HUES48 (cell line): ENCODE measurements around the gene SRCIN1.

ENCODE experiments used
- H3K27ac ChIP-seq: one replicate; pipeline ENCODE4 v1.7.0; 2013; ENCODE audit warnings: low read depth, low read length, inconsistent platforms
- H3K27me3 ChIP-seq: 2 replicates; pipeline ENCODE4 v1.6.1; 2013; ENCODE audit warnings: mild to moderate bottlenecking, low read length; ENCODE audit not compliant: control insufficient read depth, insufficient read depth
- H3K36me3 ChIP-seq: 2 replicates; pipeline ENCODE4 v1.6.1; 2013; ENCODE audit warnings: low read length; ENCODE audit not compliant: control insufficient read depth, insufficient read depth
- H3K4me1 ChIP-seq: 2 replicates; pipeline ENCODE4 v1.6.1; 2013; ENCODE audit warnings: mild to moderate bottlenecking, low read length; ENCODE audit not compliant: control insufficient read depth, insufficient read depth
- H3K4me3 ChIP-seq: 2 replicates; pipeline ENCODE4 v1.5.1; 2013; ENCODE audit warnings: mild to moderate bottlenecking, low read depth, low read length
- H3K9ac ChIP-seq: 2 replicates; pipeline ENCODE4 v1.6.1; 2013; ENCODE audit warnings: mild to moderate bottlenecking, low read depth, low read length, moderate library complexity
- H3K9me3 ChIP-seq: 2 replicates; pipeline ENCODE4 v1.6.1; 2013; ENCODE audit warnings: low read length; ENCODE audit not compliant: control insufficient read depth, insufficient read depth

Gene SRCIN1

DNA sequence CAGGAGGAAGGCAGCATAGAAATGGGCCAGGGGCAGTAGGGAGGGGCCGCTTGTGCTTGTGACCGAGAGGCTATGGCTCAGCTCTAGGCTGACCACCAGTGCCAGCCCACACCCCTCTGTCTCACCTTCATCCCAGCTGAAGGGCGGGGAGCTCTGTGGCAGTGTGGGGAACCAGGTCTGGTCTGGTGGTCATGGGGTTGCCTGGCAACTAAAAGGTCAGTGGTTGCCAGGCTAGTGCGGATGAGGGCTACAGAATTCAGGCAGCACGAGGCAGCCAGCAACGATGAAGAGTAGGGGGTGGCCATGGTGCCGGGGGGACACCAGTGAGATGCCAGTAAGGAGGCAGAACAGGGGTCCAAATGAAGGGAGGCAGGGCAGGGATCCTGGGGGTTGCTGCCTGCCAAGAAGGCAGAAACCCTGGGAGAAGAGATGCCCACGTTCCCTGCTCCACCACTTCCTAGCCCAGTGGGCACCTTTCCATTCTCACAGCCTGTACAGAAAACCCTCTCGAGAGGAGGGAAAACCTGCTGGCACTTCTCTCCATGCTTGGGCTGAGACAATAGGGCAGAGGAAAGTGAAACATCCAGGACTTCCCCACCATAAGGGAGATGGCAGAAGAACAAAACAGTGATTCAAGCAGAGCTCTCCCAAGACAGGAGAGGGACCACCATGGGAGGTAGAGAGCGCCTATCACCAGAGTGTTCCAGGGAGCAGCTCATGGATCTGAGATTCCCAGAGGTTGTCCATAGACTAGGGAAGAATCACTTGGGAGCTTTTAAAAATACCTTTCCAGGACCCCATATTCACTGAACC lies 39.7 kb downstream of the SRCIN1 start:
- Histone ChIP-seq H3K27ac (no peak overlapping the region), H3K36me3 (no peaks in the 10 kb centered on the region), H3K27me3 (peaks cover 100% of the 10 kb centered on the region), H3K9ac (no peak overlapping the region), H3K4me3 (no peak overlapping the region), H3K4me1 (peaks cover 15% of the 10 kb centered on the region), H3K9me3 (no peaks in the 10 kb centered on the region)

DNA sequence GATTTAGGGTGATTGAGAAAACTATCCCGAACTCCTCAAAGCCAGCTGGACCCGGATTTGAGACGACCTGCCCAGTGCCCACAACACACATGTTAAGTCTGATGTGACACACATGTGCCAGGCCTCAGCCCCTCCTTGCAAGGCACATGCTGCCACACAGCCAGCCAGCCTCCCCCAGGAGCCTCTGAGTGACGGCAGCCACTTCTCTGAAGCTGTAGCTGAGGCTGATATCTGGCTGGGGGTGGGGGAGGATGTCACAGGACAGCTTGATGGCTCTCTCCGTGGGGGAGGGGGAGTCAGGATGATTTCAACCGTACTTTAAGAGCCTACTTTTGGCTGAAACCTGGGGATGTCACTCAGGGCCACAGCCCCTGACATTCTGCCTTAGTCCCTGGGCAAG lies 40.9 kb downstream of the SRCIN1 start:
- no peak overlapping the region for H3K27ac ChIP-seq
- H3K4me1 ChIP-seq, result peaks cover 23% of the 10 kb centered on the region
- H3K9me3 ChIP-seq, result no peaks in the 10 kb centered on the region
- no peaks in the 10 kb centered on the region for H3K36me3 ChIP-seq
- no peak overlapping the region for H3K4me3 ChIP-seq
- H3K9ac ChIP-seq, result no peak overlapping the region
- peaks cover 100% of the 10 kb centered on the region for H3K27me3 ChIP-seq

DNA sequence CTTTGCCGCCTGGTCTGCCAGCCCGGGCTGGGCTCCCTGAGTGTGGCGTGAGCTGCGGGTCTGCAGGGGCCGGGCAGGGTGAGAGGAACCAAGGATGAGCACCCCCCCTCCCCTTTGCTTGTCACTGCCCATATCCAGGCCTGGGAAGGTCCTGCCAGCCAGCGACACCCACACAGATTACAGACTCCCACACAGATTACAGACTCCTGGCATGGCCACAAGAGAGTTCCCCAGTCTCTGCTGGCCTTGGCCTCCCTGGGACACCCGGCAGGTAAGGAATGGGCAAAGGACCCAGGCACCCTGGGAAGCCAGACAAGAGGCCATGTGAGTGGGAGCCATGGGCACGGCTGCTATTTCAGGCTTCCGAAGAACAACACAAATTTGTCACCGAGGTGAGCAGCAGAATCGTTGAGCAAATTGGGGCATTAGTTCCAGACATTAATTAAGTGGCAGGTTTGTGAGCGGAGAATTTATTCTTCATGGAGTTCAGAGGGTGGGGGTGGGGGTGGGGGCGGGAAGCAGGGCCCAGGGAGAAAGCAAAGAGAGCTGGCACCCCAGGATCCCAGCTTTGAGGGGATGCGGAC lies 41.4 kb downstream of the SRCIN1 start:
- Histone ChIP-seq H3K36me3 (no peaks in the 10 kb centered on the region), H3K4me1 (peaks cover 27% of the 10 kb centered on the region), H3K9me3 (no peaks in the 10 kb centered on the region), H3K4me3 (peak overlapping the region; percentile 65), H3K27me3 (peaks cover 100% of the 10 kb centered on the region), H3K27ac (no peak overlapping the region), H3K9ac (no peak overlapping the region)

DNA sequence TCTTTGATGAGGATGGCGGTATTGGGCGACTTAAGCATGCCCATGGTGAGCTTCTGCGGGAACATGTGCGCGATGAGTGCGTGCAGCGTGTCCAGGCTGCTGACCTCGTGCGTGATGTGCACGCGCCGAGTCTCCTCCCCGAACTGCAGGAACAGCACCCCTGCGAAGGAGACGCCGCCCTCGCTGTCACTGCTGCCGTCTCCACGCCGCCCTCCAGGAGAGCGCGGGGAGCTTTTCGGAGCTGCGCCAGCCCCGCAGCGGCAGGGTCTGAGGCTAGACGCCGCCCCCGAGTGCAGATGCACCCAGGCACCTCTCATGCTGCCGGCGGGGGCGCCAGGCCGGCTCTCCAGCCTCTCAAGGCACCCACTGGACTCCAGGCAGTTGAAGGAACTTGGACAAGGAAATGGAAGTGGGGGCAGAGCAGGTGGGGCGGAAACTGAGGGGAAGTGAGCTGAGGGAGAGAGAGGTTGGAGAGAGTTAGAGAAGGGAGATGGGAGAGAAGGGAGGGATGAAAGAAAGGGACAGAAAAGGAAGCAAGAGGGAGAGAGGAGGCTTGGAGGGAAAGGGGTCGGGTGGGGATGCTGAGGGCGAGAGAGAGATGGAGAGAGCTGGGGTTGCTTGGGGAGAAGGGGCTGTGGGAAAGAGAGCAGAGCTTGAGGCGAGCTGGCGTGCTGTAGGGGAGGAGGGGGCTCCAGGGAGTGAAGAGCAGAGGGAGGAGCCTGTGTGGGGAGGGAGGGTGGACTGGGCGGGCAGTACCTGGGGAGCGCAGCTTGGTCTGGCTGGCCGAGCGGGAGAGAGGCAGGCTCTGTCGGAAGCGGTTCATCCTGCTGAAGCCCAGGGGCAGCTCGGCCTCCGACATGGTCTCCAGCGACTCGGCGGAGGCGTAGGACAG lies 42.1 kb downstream of the SRCIN1 start:
- H3K9me3 ChIP-seq, result no peaks in the 10 kb centered on the region
- peaks cover 100% of the 10 kb centered on the region for H3K27me3 ChIP-seq
- peaks cover 34% of the 10 kb centered on the region for H3K4me1 ChIP-seq
- H3K27ac ChIP-seq, result no peak overlapping the region
- no peaks in the 10 kb centered on the region for H3K36me3 ChIP-seq
- H3K9ac ChIP-seq, result no peak overlapping the region
- H3K4me3 ChIP-seq, result peak overlapping the region; percentile 65

DNA sequence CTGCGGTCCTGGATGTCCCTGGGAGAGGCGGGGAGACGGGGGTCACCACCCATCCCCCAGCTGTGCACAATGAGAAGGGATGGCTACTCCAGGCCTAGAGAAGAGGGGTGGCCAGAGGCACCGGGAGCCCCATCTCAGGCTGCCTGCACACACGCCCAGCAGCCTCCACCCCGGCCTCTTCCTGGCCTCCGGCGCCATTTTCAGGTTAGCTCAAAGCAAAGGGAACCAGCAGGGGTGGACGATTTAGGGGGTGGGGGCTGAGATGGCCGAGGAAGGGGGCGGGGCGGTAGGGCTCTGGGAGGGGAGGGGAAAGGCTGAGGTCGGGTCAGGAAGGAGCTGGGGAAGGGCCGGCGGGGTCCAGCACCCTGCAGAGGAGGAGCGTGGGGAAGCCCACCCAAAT lies 42.8 kb downstream of the SRCIN1 start:
- H3K9me3 ChIP-seq, result no peaks in the 10 kb centered on the region
- peak overlapping the region; percentile 65 for H3K4me3 ChIP-seq
- H3K9ac ChIP-seq, result no peak overlapping the region
- H3K4me1 ChIP-seq, result peaks cover 36% of the 10 kb centered on the region
- no peaks in the 10 kb centered on the region for H3K36me3 ChIP-seq
- no peak overlapping the region for H3K27ac ChIP-seq
- peaks cover 96% of the 10 kb centered on the region for H3K27me3 ChIP-seq

DNA sequence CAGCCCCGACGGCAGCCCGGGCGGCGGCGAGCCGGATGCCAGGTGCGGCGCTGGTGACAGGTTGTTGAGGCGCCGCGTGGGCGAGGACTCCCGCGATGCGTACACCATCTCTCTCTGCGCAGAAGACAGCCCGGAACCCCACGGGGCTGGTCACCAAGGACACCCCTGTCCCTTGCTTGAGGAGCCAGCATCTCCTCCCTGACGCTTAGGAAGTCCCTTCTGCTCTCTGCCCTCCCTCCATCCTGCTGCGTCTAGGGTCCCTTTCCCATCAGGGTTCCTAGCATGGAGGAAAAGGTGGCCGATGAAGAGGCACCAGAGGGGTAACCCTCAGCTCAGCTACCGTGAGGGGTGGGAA lies 43.6 kb downstream of the SRCIN1 start:
- Histone ChIP-seq H3K9me3 (no peaks in the 10 kb centered on the region), H3K27me3 (peaks cover 94% of the 10 kb centered on the region), H3K36me3 (no peaks in the 10 kb centered on the region), H3K4me3 (peak overlapping the region; percentile 65; the same call in 1 of the 2 replicates), H3K4me1 (peaks cover 40% of the 10 kb centered on the region), H3K27ac (no peak overlapping the region), H3K9ac (no peak overlapping the region)

DNA sequence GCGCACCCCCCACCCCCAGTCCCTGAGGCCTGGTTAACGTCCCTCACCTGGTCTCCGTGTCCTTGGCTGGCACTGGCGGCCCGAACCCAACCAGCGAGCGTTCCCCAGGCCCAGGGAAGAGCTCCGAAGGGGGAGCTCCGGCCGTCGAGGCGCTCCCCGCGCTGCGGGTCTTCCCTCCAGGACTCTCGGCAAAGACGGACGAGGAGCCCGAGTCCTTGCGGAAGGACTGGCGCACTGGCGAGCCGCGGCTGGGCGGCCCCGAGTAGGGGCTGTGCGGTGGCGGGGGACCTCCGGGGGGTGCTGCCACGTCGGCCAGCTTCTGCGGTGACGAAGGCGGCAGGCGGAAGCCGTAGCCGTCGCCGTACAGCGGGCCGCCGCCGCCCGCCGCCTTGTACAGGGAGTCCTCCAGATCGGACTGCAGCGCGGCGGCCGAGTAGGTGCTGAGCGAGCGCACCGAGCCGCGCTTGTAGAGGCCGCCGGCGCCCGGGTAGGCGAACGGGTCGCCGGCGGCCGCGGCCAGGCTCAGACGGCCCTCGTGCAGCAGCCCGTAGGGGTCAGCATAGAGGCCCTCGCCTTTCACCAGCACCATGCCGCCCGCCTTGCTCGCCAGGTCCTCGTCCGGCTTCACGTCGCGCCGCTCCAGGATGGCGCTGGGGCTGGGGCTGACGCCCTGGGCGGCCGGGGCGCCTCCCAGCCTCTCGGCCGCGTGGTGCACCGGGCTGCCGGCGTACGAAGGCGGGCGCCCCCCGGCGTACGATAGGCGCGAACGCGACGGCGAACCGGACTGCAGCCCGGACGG lies 44.1 kb downstream of the SRCIN1 start:
- peaks cover 40% of the 10 kb centered on the region for H3K4me1 ChIP-seq
- peaks cover 94% of the 10 kb centered on the region for H3K27me3 ChIP-seq
- H3K9me3 ChIP-seq, result no peaks in the 10 kb centered on the region
- no peak overlapping the region for H3K27ac ChIP-seq
- H3K9ac ChIP-seq, result no peak overlapping the region
- H3K4me3 ChIP-seq, result no peak overlapping the region
- no peaks in the 10 kb centered on the region for H3K36me3 ChIP-seq

DNA sequence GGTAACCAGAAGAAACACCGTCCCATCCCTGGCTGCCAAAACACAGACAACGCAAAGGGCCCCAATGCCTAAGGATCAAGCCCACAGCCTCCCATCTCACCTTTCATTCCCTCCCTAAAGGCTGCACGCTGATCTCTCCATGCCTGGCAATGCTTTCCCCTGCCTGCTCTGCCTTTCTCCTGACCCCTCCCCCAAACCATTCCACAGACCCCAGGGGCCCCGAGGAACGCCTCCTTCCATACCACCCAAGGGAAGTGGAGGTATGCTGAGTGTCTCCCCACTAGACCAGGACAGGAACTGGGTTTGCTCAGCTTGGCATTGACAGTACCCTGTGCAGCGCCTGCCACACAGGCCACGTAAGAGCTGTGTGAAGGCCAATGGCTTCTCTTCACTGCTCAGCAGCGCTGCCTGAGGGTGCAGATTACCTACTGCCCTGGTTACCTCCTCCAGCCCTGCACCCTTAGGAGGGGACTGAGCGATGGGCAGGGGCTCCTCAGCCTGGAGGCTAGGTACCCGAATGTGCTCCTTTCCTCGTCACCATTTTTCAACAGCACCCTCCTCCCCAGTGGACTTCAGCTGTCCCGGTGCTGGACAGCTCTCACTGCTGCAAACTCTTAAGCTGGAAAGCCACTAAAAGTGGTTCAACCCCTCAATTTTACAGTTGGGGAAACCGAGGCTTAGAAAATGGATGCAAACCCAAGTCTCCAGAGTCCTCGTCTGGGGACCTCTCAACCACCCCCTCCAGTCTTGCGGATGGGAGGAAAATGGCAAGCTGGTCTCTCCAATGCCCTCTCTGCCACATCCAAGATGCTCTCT lies 45.0 kb downstream of the SRCIN1 start:
- Histone ChIP-seq H3K27me3 (peaks cover 89% of the 10 kb centered on the region), H3K9ac (no peak overlapping the region), H3K36me3 (no peaks in the 10 kb centered on the region), H3K9me3 (no peaks in the 10 kb centered on the region), H3K27ac (no peak overlapping the region), H3K4me3 (no peak overlapping the region), H3K4me1 (peaks cover 40% of the 10 kb centered on the region)

DNA sequence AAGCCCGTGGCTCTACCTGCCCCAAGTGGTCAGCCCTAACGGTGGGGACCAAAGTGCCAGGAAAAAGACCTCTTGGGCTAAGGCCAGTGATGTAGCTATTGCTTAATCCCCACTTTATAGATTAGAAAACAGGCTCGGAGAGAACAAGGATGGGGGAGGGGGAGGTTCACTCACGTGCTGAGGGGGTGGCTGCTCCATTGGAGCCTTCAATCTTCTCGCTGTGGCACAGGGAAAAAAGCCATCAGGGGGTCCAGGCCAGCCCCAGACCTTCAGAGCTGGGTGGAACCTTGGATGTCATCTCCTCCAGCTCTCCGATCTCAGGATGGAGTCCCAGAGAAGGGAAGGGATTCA lies 45.9 kb downstream of the SRCIN1 start:
- H3K27ac ChIP-seq, result no peak overlapping the region
- no peaks in the 10 kb centered on the region for H3K36me3 ChIP-seq
- H3K4me1 ChIP-seq, result peaks cover 36% of the 10 kb centered on the region
- H3K9ac ChIP-seq, result no peak overlapping the region
- H3K27me3 ChIP-seq, result peaks cover 84% of the 10 kb centered on the region
- H3K4me3 ChIP-seq, result peak overlapping the region; percentile 56
- no peaks in the 10 kb centered on the region for H3K9me3 ChIP-seq
